ENCODE measurements around the gene HYLS1.

Gene HYLS1

DNA sequence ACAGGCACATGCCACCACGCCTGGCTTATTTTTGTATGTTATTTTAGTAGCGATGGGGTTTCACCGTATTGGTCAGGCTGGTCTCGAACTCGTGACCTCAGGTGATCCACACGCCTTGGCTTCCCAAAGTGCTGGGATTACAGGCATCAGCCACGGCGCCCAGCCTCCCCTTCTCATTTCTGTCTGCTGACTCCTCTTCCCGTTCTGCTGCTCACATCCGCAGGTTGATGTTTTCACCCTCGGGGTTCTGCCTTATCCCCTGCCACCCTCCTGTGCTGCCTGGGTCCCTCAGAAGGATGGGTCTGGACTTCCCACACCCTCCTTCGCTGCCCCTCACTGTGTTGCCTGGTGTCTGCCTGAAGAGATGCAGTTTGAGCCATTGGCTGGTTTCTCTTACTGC, 39.2 kb downstream of the HYLS1 start:
- no peaks in the 10 kb centered on the region for H3K36me3 ChIP-seq (ENCODE audit: control insufficient read depth, insufficient read depth, low read length)

GRCh38 chr11:125929445-125930075, 42.1 kb downstream of the HYLS1 start:
- H3K9ac ChIP-seq (ENCODE audit: low read length) = no peak overlapping the region
- H3K4me3 ChIP-seq (ENCODE audit: low read length) = no peak overlapping the region
- no peaks in the 10 kb centered on the region for H3K9me3 ChIP-seq (ENCODE audit: control insufficient read depth, low read length)
- no peaks in the 10 kb centered on the region for H3K36me3 ChIP-seq (ENCODE audit: control insufficient read depth, insufficient read depth, low read length)
- no peaks in the 10 kb centered on the region for H3K4me1 ChIP-seq (ENCODE audit: control insufficient read depth, insufficient read depth, low read length)
- peaks cover 25% of the 10 kb centered on the region for H3K27me3 ChIP-seq (ENCODE audit: control insufficient read depth, insufficient read depth, low read length)

More for the DNA sequence above, 39.2 kb downstream of the HYLS1 start:
- Histone ChIP-seq H3K9me3 (ENCODE audit: control insufficient read depth, low read length) (no peaks in the 10 kb centered on the region), H3K4me1 (ENCODE audit: control insufficient read depth, insufficient read depth, low read length) (no peaks in the 10 kb centered on the region), H3K4me3 (ENCODE audit: low read length) (no peak overlapping the region), H3K9ac (ENCODE audit: low read length) (no peak overlapping the region), H3K27me3 (ENCODE audit: control insufficient read depth, insufficient read depth, low read length) (peaks cover 23% of the 10 kb centered on the region)

DNA sequence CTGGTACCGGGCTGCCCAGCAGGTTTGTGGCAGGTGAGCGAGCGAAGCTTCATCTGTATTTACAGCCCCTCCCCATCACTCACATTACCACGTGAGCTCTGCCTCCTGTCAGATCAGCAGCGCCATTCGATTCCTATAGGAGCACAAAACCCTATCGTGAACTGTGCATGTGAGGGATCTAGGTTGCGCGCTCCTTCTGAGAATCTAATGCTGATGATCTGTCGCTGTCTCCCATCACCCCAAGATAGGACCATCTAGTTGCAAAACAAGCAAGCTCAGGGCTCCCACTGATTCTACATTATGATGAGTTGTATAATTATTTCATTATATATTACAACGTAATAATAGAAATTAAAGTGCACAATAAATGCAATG, 42.6 kb downstream of the HYLS1 start:
- Histone ChIP-seq H3K4me1 (ENCODE audit: control insufficient read depth, insufficient read depth, low read length) (no peaks in the 10 kb centered on the region), H3K36me3 (ENCODE audit: control insufficient read depth, insufficient read depth, low read length) (no peaks in the 10 kb centered on the region), H3K27me3 (ENCODE audit: control insufficient read depth, insufficient read depth, low read length) (peaks cover 24% of the 10 kb centered on the region), H3K9ac (ENCODE audit: low read length) (no peak overlapping the region), H3K4me3 (ENCODE audit: low read length) (no peak overlapping the region), H3K9me3 (ENCODE audit: control insufficient read depth, low read length) (no peaks in the 10 kb centered on the region)

- Histone ChIP-seq H3K4me3 (ENCODE audit: low read length) (no peak overlapping the region), H3K27me3 (ENCODE audit: control insufficient read depth, insufficient read depth, low read length) (peaks cover 19% of the 10 kb centered on the region), H3K9ac (ENCODE audit: low read length) (no peak overlapping the region), H3K4me1 (ENCODE audit: control insufficient read depth, insufficient read depth, low read length) (no peaks in the 10 kb centered on the region), H3K36me3 (ENCODE audit: control insufficient read depth, insufficient read depth, low read length) (no peaks in the 10 kb centered on the region), H3K9me3 (ENCODE audit: control insufficient read depth, low read length) (no peaks in the 10 kb centered on the region)
Observed at GRCh38 chr11:125931116-125931515, 43.6 kb downstream of the HYLS1 start.

DNA sequence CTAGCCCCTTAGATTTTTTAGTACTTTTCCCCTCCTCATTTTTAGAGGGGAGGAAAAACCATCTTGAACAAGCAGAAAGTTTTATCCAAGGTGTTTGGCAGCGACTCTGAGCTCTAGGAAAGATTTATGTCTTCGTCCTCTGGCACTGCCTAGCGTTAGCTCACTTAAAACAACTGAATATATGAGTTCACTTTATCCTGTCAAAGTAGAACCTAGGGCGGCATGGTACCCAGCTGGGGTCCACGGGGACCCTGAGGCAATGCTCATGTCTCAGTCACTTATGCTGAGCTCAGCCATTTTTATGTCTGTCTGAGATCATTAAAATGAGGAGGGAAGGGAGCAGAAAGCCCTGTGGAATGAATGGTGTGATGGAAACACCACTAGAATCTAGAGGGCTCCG, 44.2 kb downstream of the HYLS1 start:
- no peak overlapping the region for H3K9ac ChIP-seq (ENCODE audit: low read length)
- no peaks in the 10 kb centered on the region for H3K4me1 ChIP-seq (ENCODE audit: control insufficient read depth, insufficient read depth, low read length)

GRCh38 chr11:125932301-125932700, 44.8 kb downstream of the HYLS1 start:
- Histone ChIP-seq H3K9ac (ENCODE audit: low read length) (no peak overlapping the region), H3K4me1 (ENCODE audit: control insufficient read depth, insufficient read depth, low read length) (no peaks in the 10 kb centered on the region), H3K27me3 (ENCODE audit: control insufficient read depth, insufficient read depth, low read length) (peaks cover 12% of the 10 kb centered on the region), H3K36me3 (ENCODE audit: control insufficient read depth, insufficient read depth, low read length) (no peaks in the 10 kb centered on the region), H3K4me3 (ENCODE audit: low read length) (no peak overlapping the region), H3K9me3 (ENCODE audit: control insufficient read depth, low read length) (no peaks in the 10 kb centered on the region)

More for the DNA sequence above, 44.2 kb downstream of the HYLS1 start:
- Histone ChIP-seq H3K27me3 (ENCODE audit: control insufficient read depth, insufficient read depth, low read length) (peaks cover 14% of the 10 kb centered on the region), H3K36me3 (ENCODE audit: control insufficient read depth, insufficient read depth, low read length) (no peaks in the 10 kb centered on the region), H3K9me3 (ENCODE audit: control insufficient read depth, low read length) (no peaks in the 10 kb centered on the region), H3K4me3 (ENCODE audit: low read length) (no peak overlapping the region)

DNA sequence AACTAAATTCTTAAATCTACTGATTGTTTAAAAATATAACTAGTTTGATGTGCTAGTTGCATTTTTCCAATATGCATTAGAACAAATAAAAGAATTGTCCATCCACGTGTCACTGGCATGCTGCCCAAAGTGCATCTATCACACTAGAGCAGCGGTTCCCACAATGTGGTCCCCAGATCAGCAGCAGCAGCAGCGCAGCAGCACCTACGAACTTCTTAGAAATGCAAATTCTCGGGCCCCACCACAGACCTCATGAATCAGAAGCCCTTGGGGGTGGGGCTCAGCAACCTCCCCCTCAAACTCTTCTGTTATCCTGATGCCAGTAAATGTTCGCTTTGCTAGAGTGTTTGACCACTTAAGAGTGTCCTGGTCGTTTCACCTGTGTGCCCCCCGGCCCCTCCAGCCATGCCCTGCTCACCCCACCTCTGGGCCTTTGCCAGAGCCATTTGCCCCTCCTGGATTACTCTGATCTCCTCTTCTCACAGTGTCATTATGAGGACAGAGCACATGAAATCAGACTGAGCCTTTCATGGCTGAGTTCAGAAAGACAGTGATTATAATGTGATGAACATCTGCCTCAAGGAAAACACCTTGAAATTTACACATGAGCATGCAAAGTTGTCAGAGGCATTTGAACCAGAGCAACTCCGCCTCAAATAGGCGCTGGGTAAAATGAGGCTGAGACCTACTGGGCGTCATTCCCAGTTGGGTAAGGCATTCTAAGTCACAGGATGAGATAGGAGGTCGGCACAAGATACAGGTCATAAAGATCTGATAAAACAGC, 45.8 kb downstream of the HYLS1 start:
- peaks cover 12% of the 10 kb centered on the region for H3K27me3 ChIP-seq (ENCODE audit: control insufficient read depth, insufficient read depth, low read length)
- no peak overlapping the region for H3K4me3 ChIP-seq (ENCODE audit: low read length)
- no peaks in the 10 kb centered on the region for H3K36me3 ChIP-seq (ENCODE audit: control insufficient read depth, insufficient read depth, low read length)
- H3K9me3 ChIP-seq (ENCODE audit: control insufficient read depth, low read length) = no peaks in the 10 kb centered on the region
- H3K9ac ChIP-seq (ENCODE audit: low read length) = no peak overlapping the region
- H3K4me1 ChIP-seq (ENCODE audit: control insufficient read depth, insufficient read depth, low read length) = no peaks in the 10 kb centered on the region

DNA sequence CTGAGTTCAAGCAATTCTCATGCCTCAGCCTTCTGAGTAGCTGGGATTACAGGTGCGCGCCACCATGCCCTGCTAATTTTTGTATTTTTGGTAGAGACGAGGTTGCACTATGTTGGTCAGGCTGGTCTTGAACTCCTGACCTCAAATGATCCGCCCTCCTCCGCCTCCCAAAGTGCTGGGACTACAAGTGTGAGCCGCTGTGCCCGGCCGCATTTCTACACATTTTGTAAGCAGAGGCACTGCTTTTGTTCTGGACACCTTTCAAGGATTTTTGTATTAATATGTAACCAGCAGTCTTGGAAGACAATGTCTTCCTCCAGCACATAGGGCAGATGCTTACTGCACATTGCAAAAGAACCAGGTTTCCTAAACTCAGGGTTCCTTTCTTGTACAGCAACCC, 47.0 kb downstream of the HYLS1 start:
- no peaks in the 10 kb centered on the region for H3K9me3 ChIP-seq (ENCODE audit: control insufficient read depth, low read length)
- H3K27me3 ChIP-seq (ENCODE audit: control insufficient read depth, insufficient read depth, low read length) = peaks cover 12% of the 10 kb centered on the region
- H3K9ac ChIP-seq (ENCODE audit: low read length) = no peak overlapping the region
- H3K4me3 ChIP-seq (ENCODE audit: low read length) = no peak overlapping the region
- no peaks in the 10 kb centered on the region for H3K36me3 ChIP-seq (ENCODE audit: control insufficient read depth, insufficient read depth, low read length)
- no peaks in the 10 kb centered on the region for H3K4me1 ChIP-seq (ENCODE audit: control insufficient read depth, insufficient read depth, low read length)

- Histone ChIP-seq H3K4me3 (ENCODE audit: low read length) (no peak overlapping the region), H3K27me3 (ENCODE audit: control insufficient read depth, insufficient read depth, low read length) (peaks cover 7% of the 10 kb centered on the region), H3K9ac (ENCODE audit: low read length) (no peak overlapping the region), H3K9me3 (ENCODE audit: control insufficient read depth, low read length) (no peaks in the 10 kb centered on the region), H3K36me3 (ENCODE audit: control insufficient read depth, insufficient read depth, low read length) (no peaks in the 10 kb centered on the region), H3K4me1 (ENCODE audit: control insufficient read depth, insufficient read depth, low read length) (no peaks in the 10 kb centered on the region)
Observed at GRCh38 chr11:125935056-125935455, 47.6 kb downstream of the HYLS1 start.

DNA sequence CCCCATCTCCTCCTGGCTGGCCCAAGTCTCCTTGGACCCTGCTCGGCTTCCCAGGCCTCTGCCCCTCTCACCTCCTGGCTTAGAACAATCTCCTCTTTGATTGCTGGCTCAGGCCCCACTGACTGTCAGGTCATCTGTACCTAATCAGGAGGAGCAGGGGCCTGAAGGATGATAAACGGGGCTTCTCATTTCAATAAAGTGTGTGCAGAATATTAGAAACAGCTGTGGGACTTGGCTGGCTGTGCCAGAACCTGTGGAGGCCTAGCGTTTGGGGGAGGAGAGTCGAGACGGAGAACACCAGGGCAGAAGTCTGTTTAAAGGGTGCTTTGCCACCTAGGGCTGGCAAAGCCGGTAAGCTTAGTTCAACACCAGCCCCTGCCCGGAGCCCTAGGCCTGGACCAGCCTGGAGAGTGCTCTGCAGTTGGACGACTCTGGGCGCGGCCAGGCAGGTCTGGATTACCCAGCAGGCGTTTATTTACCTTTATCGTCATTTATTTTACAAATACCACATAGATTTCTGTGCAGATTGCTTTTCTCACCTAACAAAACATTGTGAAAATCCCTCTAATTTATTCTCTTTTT, 48.2 kb downstream of the HYLS1 start:
- H3K4me3 ChIP-seq (ENCODE audit: low read length) = no peak overlapping the region
- H3K9ac ChIP-seq (ENCODE audit: low read length) = no peak overlapping the region
- H3K4me1 ChIP-seq (ENCODE audit: control insufficient read depth, insufficient read depth, low read length) = no peaks in the 10 kb centered on the region
- H3K36me3 ChIP-seq (ENCODE audit: control insufficient read depth, insufficient read depth, low read length) = no peaks in the 10 kb centered on the region
- H3K9me3 ChIP-seq (ENCODE audit: control insufficient read depth, low read length) = no peaks in the 10 kb centered on the region
- peaks cover 4% of the 10 kb centered on the region for H3K27me3 ChIP-seq (ENCODE audit: control insufficient read depth, insufficient read depth, low read length)

- H3K4me3 ChIP-seq (ENCODE audit: low read length) = no peak overlapping the region
- H3K36me3 ChIP-seq (ENCODE audit: control insufficient read depth, insufficient read depth, low read length) = no peaks in the 10 kb centered on the region
- H3K9me3 ChIP-seq (ENCODE audit: control insufficient read depth, low read length) = no peaks in the 10 kb centered on the region
- H3K4me1 ChIP-seq (ENCODE audit: control insufficient read depth, insufficient read depth, low read length) = peaks cover 7% of the 10 kb centered on the region
- H3K27me3 ChIP-seq (ENCODE audit: control insufficient read depth, insufficient read depth, low read length) = peaks cover 3% of the 10 kb centered on the region
- H3K9ac ChIP-seq (ENCODE audit: low read length) = no peak overlapping the region
Observed at GRCh38 chr11:125938418-125938817, 51.0 kb downstream of the HYLS1 start.

DNA sequence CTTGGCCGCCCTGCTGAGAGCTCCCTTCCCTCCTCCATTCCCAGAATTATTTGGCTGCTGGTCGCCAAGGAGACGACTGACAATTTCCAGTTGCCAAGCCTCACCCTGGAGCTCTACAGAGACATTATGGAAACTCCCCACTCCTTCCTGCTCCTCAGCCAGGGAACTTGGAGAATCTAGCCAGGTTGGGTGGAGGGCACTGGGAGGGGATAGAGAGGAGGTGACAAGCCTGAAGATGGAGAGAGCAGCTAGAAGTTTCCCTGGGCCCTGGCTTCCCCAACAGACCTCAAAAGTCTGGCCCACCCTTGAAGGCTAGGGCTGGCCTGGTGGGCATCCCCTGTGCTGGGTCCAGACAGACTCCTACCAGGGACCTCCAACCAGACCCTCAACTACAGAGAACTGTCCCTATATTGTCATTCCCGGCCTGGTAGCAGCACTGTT, 51.6 kb downstream of the HYLS1 start:
- Histone ChIP-seq H3K27me3 (ENCODE audit: control insufficient read depth, insufficient read depth, low read length) (peaks cover 3% of the 10 kb centered on the region), H3K4me1 (ENCODE audit: control insufficient read depth, insufficient read depth, low read length) (peaks cover 7% of the 10 kb centered on the region), H3K4me3 (ENCODE audit: low read length) (no peak overlapping the region), H3K36me3 (ENCODE audit: control insufficient read depth, insufficient read depth, low read length) (no peaks in the 10 kb centered on the region), H3K9ac (ENCODE audit: low read length) (no peak overlapping the region), H3K9me3 (ENCODE audit: control insufficient read depth, low read length) (no peaks in the 10 kb centered on the region)

Measured in mucosa of stomach (tissue), 1 donor.